ENCODE results near the gene GOLGA3. TPM values are rescaled to one million over a fixed set of nuclear protein-coding genes. Genes with fewer than 3 reads are reported as not detected.
"Not testable (repeated sequence)": the region's sequence is repeated elsewhere in the genome, so short reads cannot be mapped to it uniquely, and the experiment has no call there.

GOLGA3 gene
- polyA plus RNA-seq, 1 donor (not counting 4 experiments of a cell fraction or from before 2014, with no cell fraction given) = 11.0 TPM

GRCh38 chr12:132797820-132798570 lies 30.7 kb downstream of the GOLGA3 start:
- no peaks in the 10 kb centered on the region for H3K9me3 ChIP-seq (ENCODE audit: control insufficient read depth, low read depth, low read length)
- dilution Hi-C loops (cut with MboI; ENCODE audit: extremely low pct_ligation_motif_present, low sequenced_read_pairs) = no loop called here
- TF ChIP-seq, protein P1, sequence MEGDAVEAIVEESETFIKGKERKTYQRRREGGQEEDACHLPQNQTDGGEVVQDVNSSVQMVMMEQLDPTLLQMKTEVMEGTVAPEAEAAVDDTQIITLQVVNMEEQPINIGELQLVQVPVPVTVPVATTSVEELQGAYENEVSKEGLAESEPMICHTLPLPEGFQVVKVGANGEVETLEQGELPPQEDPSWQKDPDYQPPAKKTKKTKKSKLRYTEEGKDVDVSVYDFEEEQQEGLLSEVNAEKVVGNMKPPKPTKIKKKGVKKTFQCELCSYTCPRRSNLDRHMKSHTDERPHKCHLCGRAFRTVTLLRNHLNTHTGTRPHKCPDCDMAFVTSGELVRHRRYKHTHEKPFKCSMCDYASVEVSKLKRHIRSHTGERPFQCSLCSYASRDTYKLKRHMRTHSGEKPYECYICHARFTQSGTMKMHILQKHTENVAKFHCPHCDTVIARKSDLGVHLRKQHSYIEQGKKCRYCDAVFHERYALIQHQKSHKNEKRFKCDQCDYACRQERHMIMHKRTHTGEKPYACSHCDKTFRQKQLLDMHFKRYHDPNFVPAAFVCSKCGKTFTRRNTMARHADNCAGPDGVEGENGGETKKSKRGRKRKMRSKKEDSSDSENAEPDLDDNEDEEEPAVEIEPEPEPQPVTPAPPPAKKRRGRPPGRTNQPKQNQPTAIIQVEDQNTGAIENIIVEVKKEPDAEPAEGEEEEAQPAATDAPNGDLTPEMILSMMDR (optimal IDR thresholded peaks at IDR 0.05 in 1 of 3, IDR thresholded peaks at IDR 0.05 in 1 of 3, conservative IDR thresholded peaks at IDR 0.05 in 1 of 3; ENCODE audit: extremely low read depth in 1 of 3, insufficient read depth in 2 of 3, low read length in 3 of 3) = no peak
- TF ChIP-seq EZH2 (IDR thresholded peaks at IDR 0.05; ENCODE audit: low read length) = no peak
- H3K36me3 ChIP-seq (ENCODE audit: control insufficient read depth in 2 of 2, extremely low read depth in 1 of 2, insufficient read depth in 2 of 2, low read length in 2 of 2) = peaks cover 39 to 40% of the 10 kb centered on the region in 2 experiments
- peaks cover 14% of the 10 kb centered on the region for H3K79me2 ChIP-seq (ENCODE audit: control insufficient read depth, insufficient read depth, low read length)
- H2AFZ ChIP-seq (ENCODE audit: control insufficient read depth, low read length) = no peak overlapping the region
- no peak overlapping the region for H3K9ac ChIP-seq (ENCODE audit: control insufficient read depth, extremely low read depth, insufficient read depth, low read length)
- FAIRE-seq (no peak), DNase-seq (ENCODE audit: low read depth, low spot score) (no peak)
- H3K4me3 ChIP-seq (ENCODE audit: control insufficient read depth in 2 of 3, extremely low read depth in 1 of 3, insufficient read depth in 2 of 3, low read depth in 1 of 3, low read length in 3 of 3) = no peak overlapping the region
- no peaks in the 10 kb centered on the region for H3K9me1 ChIP-seq (ENCODE audit: control insufficient read depth, extremely low read depth, insufficient read depth, low read length)
- H3K27me3 ChIP-seq (ENCODE audit: control insufficient read depth, extremely low read depth, insufficient read depth, low read length) = no peaks in the 10 kb centered on the region
- H3K4me1 ChIP-seq (ENCODE audit: control insufficient read depth, extremely low read depth, insufficient read depth, low read length) = no peaks in the 10 kb centered on the region
- H4K20me1 ChIP-seq (ENCODE audit: control insufficient read depth, extremely low read depth, insufficient read depth, low read length) = peaks cover 3% of the 10 kb centered on the region
- H3K27ac ChIP-seq (ENCODE audit: control insufficient read depth, insufficient read depth, low read length) = no peak overlapping the region
- H3K4me2 ChIP-seq (ENCODE audit: control insufficient read depth, extremely low read depth, insufficient read depth, low read depth, low read length) = no peak overlapping the region

DNA sequence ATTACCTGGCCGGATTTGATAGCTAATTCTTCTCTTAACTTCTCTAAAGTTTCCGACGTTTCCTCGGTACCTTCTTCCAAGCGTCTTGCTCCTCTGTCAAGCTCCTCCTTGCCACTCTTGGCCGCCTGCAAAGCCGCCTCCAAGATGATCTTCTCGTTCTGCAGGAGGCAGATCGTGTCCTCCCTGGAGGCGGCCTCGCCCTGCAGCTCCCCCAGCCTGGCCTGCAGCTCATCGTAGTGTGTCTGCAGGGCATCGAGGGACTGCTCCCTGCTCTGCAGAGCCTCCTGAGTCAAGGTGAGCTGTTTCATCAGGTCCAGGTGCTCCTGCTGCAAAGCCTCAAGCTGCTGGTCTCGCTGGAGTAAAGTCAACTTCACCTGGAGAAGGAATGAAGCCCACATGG lies 32.8 kb downstream of the GOLGA3 start:
- H3K36me3 ChIP-seq (ENCODE audit: control insufficient read depth in 2 of 2, extremely low read depth in 1 of 2, insufficient read depth in 2 of 2, low read length in 2 of 2) = peaks cover 35 to 38% of the 10 kb centered on the region in 2 experiments
- DNase-seq (ENCODE audit: low read depth, low spot score) (no peak), FAIRE-seq (no peak)
- H3K4me3 ChIP-seq (ENCODE audit: control insufficient read depth in 2 of 3, extremely low read depth in 1 of 3, insufficient read depth in 2 of 3, low read depth in 1 of 3, low read length in 3 of 3) = no peak overlapping the region
- H3K9me3 ChIP-seq (ENCODE audit: control insufficient read depth, low read depth, low read length) = no peaks in the 10 kb centered on the region
- no peaks in the 10 kb centered on the region for H3K9me1 ChIP-seq (ENCODE audit: control insufficient read depth, extremely low read depth, insufficient read depth, low read length)
- no peaks in the 10 kb centered on the region for H3K4me1 ChIP-seq (ENCODE audit: control insufficient read depth, extremely low read depth, insufficient read depth, low read length)
- no peak overlapping the region for H2AFZ ChIP-seq (ENCODE audit: control insufficient read depth, low read length)
- no peak overlapping the region for H3K9ac ChIP-seq (ENCODE audit: control insufficient read depth, extremely low read depth, insufficient read depth, low read length)
- no peaks in the 10 kb centered on the region for H3K27me3 ChIP-seq (ENCODE audit: control insufficient read depth, extremely low read depth, insufficient read depth, low read length)
- peaks cover 17% of the 10 kb centered on the region for H3K79me2 ChIP-seq (ENCODE audit: control insufficient read depth, insufficient read depth, low read length)
- dilution Hi-C loops (cut with MboI; ENCODE audit: extremely low pct_ligation_motif_present, low sequenced_read_pairs) = no loop called here
- peaks cover 5% of the 10 kb centered on the region for H4K20me1 ChIP-seq (ENCODE audit: control insufficient read depth, extremely low read depth, insufficient read depth, low read length)
- no peak overlapping the region for H3K27ac ChIP-seq (ENCODE audit: control insufficient read depth, insufficient read depth, low read length)
- H3K4me2 ChIP-seq (ENCODE audit: control insufficient read depth, extremely low read depth, insufficient read depth, low read depth, low read length) = no peak overlapping the region
- no peak for TF ChIP-seq EZH2 (IDR thresholded peaks at IDR 0.05; ENCODE audit: low read length)
- TF ChIP-seq, protein P1 (optimal IDR thresholded peaks at IDR 0.05 in 1 of 3, IDR thresholded peaks at IDR 0.05 in 1 of 3, conservative IDR thresholded peaks at IDR 0.05 in 1 of 3; ENCODE audit: extremely low read depth in 1 of 3, insufficient read depth in 2 of 3, low read length in 3 of 3) = no peak

GRCh38 chr12:132791940-132792339 lies 36.7 kb downstream of the GOLGA3 start:
- H3K9me1 ChIP-seq (ENCODE audit: control insufficient read depth, extremely low read depth, insufficient read depth, low read length); H3K9me3 ChIP-seq (ENCODE audit: control insufficient read depth, low read depth, low read length); H4K20me1 ChIP-seq (ENCODE audit: control insufficient read depth, extremely low read depth, insufficient read depth, low read length); H3K27ac ChIP-seq (ENCODE audit: control insufficient read depth, insufficient read depth, low read length); dilution Hi-C loops (cut with MboI; ENCODE audit: extremely low pct_ligation_motif_present, low sequenced_read_pairs); DNase-seq (ENCODE audit: low read depth, low spot score); H3K27me3 ChIP-seq (ENCODE audit: control insufficient read depth, extremely low read depth, insufficient read depth, low read length); H3K9ac ChIP-seq (ENCODE audit: control insufficient read depth, extremely low read depth, insufficient read depth, low read length); H3K4me1 ChIP-seq (ENCODE audit: control insufficient read depth, extremely low read depth, insufficient read depth, low read length); FAIRE-seq; H3K4me2 ChIP-seq (ENCODE audit: control insufficient read depth, extremely low read depth, insufficient read depth, low read depth, low read length); H2AFZ ChIP-seq (ENCODE audit: control insufficient read depth, low read length); H3K4me3 ChIP-seq (ENCODE audit: control insufficient read depth in 2 of 3, extremely low read depth in 1 of 3, insufficient read depth in 2 of 3, low read depth in 1 of 3, low read length in 3 of 3): not testable (repeated sequence)
- Histone ChIP-seq H3K36me3 (ENCODE audit: control insufficient read depth in 2 of 2, extremely low read depth in 1 of 2, insufficient read depth in 2 of 2, low read length in 2 of 2) (peaks cover 27 to 37% of the 10 kb centered on the region in 2 experiments), H3K79me2 (ENCODE audit: control insufficient read depth, insufficient read depth, low read length) (peaks cover 16% of the 10 kb centered on the region)

Measured in keratinocyte (primary cell).